ENCODE measurements around the gene ZDHHC20. TPM values are rescaled to one million over a fixed set of nuclear protein-coding genes. Genes with fewer than 3 reads are reported as not detected.

Gene ZDHHC20
- total RNA-seq, 1 experiment from 2014 or later, result 110 TPM

- H3K4me2 ChIP-seq (ENCODE audit: low read length), result peak overlapping the region; percentile 68
- H3K27me3 ChIP-seq (ENCODE audit: insufficient read depth, low read length), result no peaks in the 10 kb centered on the region
- CTCF ChIA-PET, result interaction anchor here (0.6 to 4.0 kb wide), 12 partner anchors 10 to 533 kb away, joined by 3 to 31 read pairs (median 4); partner anchors contain the start of genes MRPL57 and SKA3
- no peaks in the 10 kb centered on the region for H3K9me2 ChIP-seq (ENCODE audit: insufficient read depth)
- peaks cover 0 to 12% of the 10 kb centered on the region in 2 experiments; a peak in 2 of 4 replicates for H3K4me1 ChIP-seq (ENCODE audit: control insufficient read depth in 1 of 2, insufficient read depth in 2 of 2, low read length in 2 of 2)
- no TSS peak for BruUV-seq (replicated peaks)
- H2AFZ ChIP-seq (ENCODE audit: low read depth, low read length, poor library complexity, severe bottlenecking), result peak overlapping the region; percentile 85
- ATAC-seq, result peak; percentile 89
- 0 out of 2 replicates have a peak overlapping the region, but pooled peaks have one; percentile 1 for H3K27ac ChIP-seq (ENCODE audit: low read depth, low read length)
- peak; percentile 76 for DNase-seq (ENCODE audit: low read depth, low spot score)
- intact Hi-C loops (cut with micrococcal nuclease), result loop anchor here (2.0 to 10.0 kb wide), 4 partner anchors 74 to 1282 kb away; partner anchors contain the start of gene GJB2
- no peaks in the 10 kb centered on the region for H3K79me2 ChIP-seq (ENCODE audit: insufficient read depth, low read length)
- POLR2A ChIA-PET, result no interaction called here
- H4K20me1 ChIP-seq (ENCODE audit: insufficient read depth), result no peaks in the 10 kb centered on the region
- RAD21 ChIA-PET (ENCODE audit: low non-redundant PET in 1 of 2, low total read pairs in 2 of 2, uncharacterized antibody in 2 of 2, unreplicated experiment in 2 of 2), result interaction anchor here (0.7 to 1.5 kb wide), 3 partner anchors 133 to 180 kb away, joined by 3 to 5 read pairs (median 4); no protein-coding TSS in a partner anchor
- no peaks in the 10 kb centered on the region for H3K36me3 ChIP-seq (ENCODE audit: control insufficient read depth in 1 of 2, insufficient read depth in 2 of 2, low read length in 2 of 2)
- TF ChIP-seq POLR2A (IDR thresholded peaks at IDR 0.05; ENCODE audit: borderline replicate concordance, extremely low read depth, insufficient read depth, insufficient read length) (no peak), RAD21 (IDR thresholded peaks at IDR 0.05; ENCODE audit: low read depth) (peak; percentile 75), CTCF (IDR thresholded peaks at IDR 0.05 in 2 of 3, conservative IDR thresholded peaks at IDR 0.05 in 1 of 3; ENCODE audit: borderline replicate concordance in 1 of 3, insufficient read depth in 1 of 3, low read depth in 2 of 3, low read length in 2 of 3) (peak; percentile 79 to 98 (median 97)), TCF7L2 (IDR thresholded peaks at IDR 0.05; ENCODE audit: borderline replicate concordance, extremely low read depth, insufficient read depth, insufficient read length) (peak; percentile 21)
- peak overlapping the region; percentile 37; the same call in 1 of the 2 replicates for H3K9ac ChIP-seq (ENCODE audit: low read length)
- H3K9me3 ChIP-seq (ENCODE audit: control insufficient read depth in 1 of 2, insufficient read depth in 1 of 2, low read depth in 1 of 2, low read length in 2 of 2), result no peaks in the 10 kb centered on the region
- H3K4me3 ChIP-seq (replicated peaks in 1 of 2; ENCODE audit: low read depth in 1 of 2, low read length in 2 of 2), result peak overlapping the region; percentile 40 to 49
Measured at GRCh38 chr13:21476893-21477472, 17.9 kb upstream of the ZDHHC20 start.

GRCh38 chr13:21475115-21475514, 16.0 kb upstream of the ZDHHC20 start:
- ChIA-PET CTCF (interaction anchor here (4.0 kb wide), 1 partner anchor 178 kb away, joined by 31 read pairs; no protein-coding TSS in a partner anchor), POLR2A (interaction anchor here (0.6 kb wide), 1 partner anchor 58 kb away, joined by 3 read pairs; no protein-coding TSS in a partner anchor)

More at GRCh38 chr13:21475115-21475514, 16.0 kb upstream of the ZDHHC20 start:
- Histone ChIP-seq H3K9ac (ENCODE audit: low read length) (no peak overlapping the region), H3K9me3 (ENCODE audit: control insufficient read depth in 1 of 2, insufficient read depth in 1 of 2, low read depth in 1 of 2, low read length in 2 of 2) (no peaks in the 10 kb centered on the region), H3K36me3 (ENCODE audit: control insufficient read depth in 1 of 2, insufficient read depth in 2 of 2, low read length in 2 of 2) (no peaks in the 10 kb centered on the region), H2AFZ (ENCODE audit: low read depth, low read length, poor library complexity, severe bottlenecking) (no peak overlapping the region), H3K79me2 (ENCODE audit: insufficient read depth, low read length) (no peaks in the 10 kb centered on the region), H3K4me3 (replicated peaks in 1 of 2; ENCODE audit: low read depth in 1 of 2, low read length in 2 of 2) (no peak overlapping the region), H3K27ac (ENCODE audit: low read depth, low read length) (no peak overlapping the region), H3K4me1 (ENCODE audit: control insufficient read depth in 1 of 2, insufficient read depth in 2 of 2, low read length in 2 of 2) (peaks cover 0 to 12% of the 10 kb centered on the region in 2 experiments; a peak in 2 of 4 replicates), H3K9me2 (ENCODE audit: insufficient read depth) (no peaks in the 10 kb centered on the region), H3K27me3 (ENCODE audit: insufficient read depth, low read length) (no peaks in the 10 kb centered on the region), H3K4me2 (ENCODE audit: low read length) (no peak overlapping the region), H4K20me1 (ENCODE audit: insufficient read depth) (no peaks in the 10 kb centered on the region)
- TF ChIP-seq YY1 (IDR thresholded peaks at IDR 0.05; ENCODE audit: extremely low read depth, insufficient replicate concordance, low read depth, low read length) (no peak), ELF1 (IDR thresholded peaks at IDR 0.05; ENCODE audit: borderline replicate concordance, low read depth) (no peak), JUND (IDR thresholded peaks at IDR 0.05) (no peak), ZFX (IDR thresholded peaks at IDR 0.05) (no peak), CBX3 (IDR thresholded peaks at IDR 0.05; ENCODE audit: low read depth) (no peak), SRF (IDR thresholded peaks at IDR 0.05; ENCODE audit: low read depth) (no peak), ATF3 (IDR thresholded peaks at IDR 0.05) (no peak), CEBPB (IDR thresholded peaks at IDR 0.05; ENCODE audit: low read depth) (no peak)
- RAD21 ChIA-PET (ENCODE audit: low non-redundant PET in 1 of 2, low total read pairs in 2 of 2, uncharacterized antibody in 2 of 2, unreplicated experiment in 2 of 2), result no interaction called here
- ATAC-seq (no peak), DNase-seq (ENCODE audit: low read depth, low spot score) (no peak)
- intact Hi-C loops (cut with micrococcal nuclease), result loop anchor here (5.0 to 10.0 kb wide), 3 partner anchors 198 to 1280 kb away; partner anchors contain the start of gene GJB2
- BruUV-seq (replicated peaks), result no TSS peak
